Occipital lobe (tissue), 2 donors: ENCODE results near the gene TSSK6. TPM values are rescaled to one million over a fixed set of nuclear protein-coding genes. Genes with fewer than 3 reads are reported as not detected.

Experiments used
- DNase-seq: peaks from one replicate; lab custom pipeline; 2025; lab: John Stamatoyannopoulos, UW
- total RNA-seq: library from RNA; depleted of rRNA; stranded (reverse); fragments of >200 nt; gene quantifications from one replicate; pipeline ENCODE4 v1.2.3, GENCODE V29; 2014

Gene TSSK6
- total RNA-seq, 1 donor from 2014 or later: 1.2 TPM

- no peak for DNase-seq
Observed at GRCh38 chr19:19507354-19507753, 8.0 kb downstream of the TSSK6 start.

- DNase-seq: peak; percentile 35
Observed at GRCh38 chr19:19506592-19506991, 8.8 kb downstream of the TSSK6 start.

- no peak for DNase-seq
Observed at GRCh38 chr19:19505669-19506326, 9.6 kb downstream of the TSSK6 start.

GRCh38 chr19:19504754-19505668, 10.3 kb downstream of the TSSK6 start:
- no peak for DNase-seq

- DNase-seq: no peak
Observed at GRCh38 chr19:19502808-19503602, 12.3 kb downstream of the TSSK6 start.

- no peak for DNase-seq
Observed at GRCh38 chr19:19502281-19502680, 13.1 kb downstream of the TSSK6 start.

GRCh38 chr19:19501798-19502197, 13.6 kb downstream of the TSSK6 start:
- DNase-seq: no peak

- no peak for DNase-seq
Observed at GRCh38 chr19:19500975-19501644, 14.2 kb downstream of the TSSK6 start.

GRCh38 chr19:19499272-19499995, 15.9 kb downstream of the TSSK6 start:
- DNase-seq: no peak

- no peak for DNase-seq
Observed at GRCh38 chr19:19498255-19498991, 16.9 kb downstream of the TSSK6 start.

- no peak for DNase-seq
Observed at GRCh38 chr19:19495614-19496603, 19.4 kb downstream of the TSSK6 start.

GRCh38 chr19:19493841-19494546, 21.4 kb downstream of the TSSK6 start:
- no peak for DNase-seq

- DNase-seq: no peak
Observed at GRCh38 chr19:19492026-19492610, 23.2 kb downstream of the TSSK6 start.

- DNase-seq: no peak
Observed at GRCh38 chr19:19491321-19492025, 23.9 kb downstream of the TSSK6 start.

- peak; percentile 47 for DNase-seq
Observed at GRCh38 chr19:19490214-19490968, 25.0 kb downstream of the TSSK6 start.

GRCh38 chr19:19489804-19490204, 25.5 kb downstream of the TSSK6 start:
- DNase-seq: no peak
